Measurements from ENCODE around the gene LGALS3BP. TPM values are rescaled to one million over a fixed set of nuclear protein-coding genes. Genes with fewer than 3 reads are reported as not detected.
"Not testable (repeated sequence)": the region's sequence is repeated elsewhere in the genome, so short reads cannot be mapped to it uniquely, and the experiment has no call there.

The LGALS3BP gene
- total and polyA plus RNA-seq, 5 experiments from 2014 or later, result 50.5 to 90.6 (median 54.4) TPM

DNA sequence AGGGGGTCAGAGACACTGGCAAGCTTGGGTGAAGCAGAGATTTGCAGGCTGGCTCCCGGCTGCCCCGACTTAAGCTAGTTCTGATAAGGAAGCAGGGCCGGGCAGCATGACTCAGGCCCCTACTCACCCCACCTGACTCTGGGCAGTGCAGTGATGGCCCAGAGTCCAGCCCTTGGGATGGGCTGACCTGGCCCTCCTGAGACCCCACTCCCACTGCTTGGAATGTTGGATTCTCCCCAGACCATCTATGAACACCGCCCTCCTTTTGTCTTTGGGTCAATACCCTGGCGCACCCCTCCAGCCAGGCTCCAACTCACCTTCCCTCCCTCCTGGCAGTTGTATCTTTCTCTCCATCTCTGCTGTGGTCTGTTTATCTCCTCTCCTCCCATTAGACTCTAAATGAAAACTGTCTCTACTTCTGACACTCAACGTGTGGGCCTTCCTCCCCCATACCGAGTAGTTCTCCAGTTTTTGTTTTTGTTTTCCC lies 21.0 kb downstream of the LGALS3BP start:
- Mint-ChIP-seq H3K4me1 (no peaks in the 10 kb centered on the region), H3K27me3 (peaks cover 0 to 3% (median 0%) of the 10 kb centered on the region in 5 donors), H3K27ac (no peak overlapping the region), H3K36me3 (no peaks in the 10 kb centered on the region), H3K4me3 (no peak overlapping the region), H3K9me3 (no peaks in the 10 kb centered on the region)
- ATAC-seq, result no peak
- POLR2A ChIA-PET, result no interaction called here
- no peak for DNase-seq

DNA sequence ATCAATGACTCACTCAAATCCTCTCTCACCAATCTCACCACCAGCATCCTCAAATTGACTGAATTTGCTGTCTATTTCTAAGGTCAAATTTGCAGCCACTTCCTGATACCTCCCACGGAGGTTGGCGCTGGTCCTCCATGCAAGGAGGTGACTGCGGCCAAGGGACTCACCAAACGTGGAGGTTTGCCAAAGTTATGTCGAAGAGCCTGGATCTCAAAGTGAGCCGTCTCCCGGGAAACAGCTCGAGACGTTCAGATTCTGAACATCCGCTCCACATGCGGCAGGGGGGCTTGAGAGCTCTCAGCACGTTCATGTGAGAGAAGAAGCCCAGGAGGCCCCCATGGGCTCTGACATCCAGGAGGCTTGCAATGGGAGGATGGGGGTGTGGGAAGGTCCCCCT lies 22.6 kb downstream of the LGALS3BP start:
- Mint-ChIP-seq H3K4me3 (no peak overlapping the region), H3K9me3 (peaks cover 0 to 1% (median 0%) of the 10 kb centered on the region in 9 donors), H3K4me1 (no peaks in the 10 kb centered on the region), H3K36me3 (no peaks in the 10 kb centered on the region), H3K27ac (no peak overlapping the region), H3K27me3 (peaks cover 0 to 3% (median 0%) of the 10 kb centered on the region in 5 donors)
- DNase-seq (no peak), ATAC-seq (no peak)
- POLR2A ChIA-PET, result no interaction called here

DNA sequence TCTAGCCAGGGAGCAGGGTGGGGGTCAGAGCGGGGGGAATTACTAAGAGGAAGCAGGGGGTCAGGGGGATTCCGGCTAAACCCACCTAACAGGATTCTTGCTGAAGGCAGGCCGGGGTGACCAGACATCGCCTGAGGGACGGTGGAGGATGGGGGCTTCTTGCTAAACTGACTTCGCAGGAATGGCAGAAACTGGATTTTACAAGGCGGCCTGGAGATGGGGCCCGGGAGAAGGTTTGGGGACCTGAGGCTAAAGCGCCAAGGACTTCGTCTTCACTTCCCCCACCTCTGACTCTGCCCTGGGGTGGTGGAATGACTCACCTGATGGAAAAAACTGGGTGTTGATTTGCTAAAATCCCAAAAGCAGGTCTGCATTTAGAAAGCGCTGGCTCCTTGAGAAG lies 23.5 kb downstream of the LGALS3BP start:
- Mint-ChIP-seq H3K36me3 (peaks cover 0 to 2% (median 2%) of the 10 kb centered on the region in 3 donors), H3K4me1 (no peaks in the 10 kb centered on the region), H3K27me3 (peaks cover 0 to 3% (median 0%) of the 10 kb centered on the region in 5 donors), H3K4me3 (no peak overlapping the region), H3K9me3 (peaks cover 0 to 4% (median under 1%) of the 10 kb centered on the region in 9 donors), H3K27ac (peak overlapping the region in 2 of 10 donors; percentile 53 to 84)
- DNase-seq, result no peak
- POLR2A ChIA-PET, result no interaction called here
- ATAC-seq, result no peak

DNA sequence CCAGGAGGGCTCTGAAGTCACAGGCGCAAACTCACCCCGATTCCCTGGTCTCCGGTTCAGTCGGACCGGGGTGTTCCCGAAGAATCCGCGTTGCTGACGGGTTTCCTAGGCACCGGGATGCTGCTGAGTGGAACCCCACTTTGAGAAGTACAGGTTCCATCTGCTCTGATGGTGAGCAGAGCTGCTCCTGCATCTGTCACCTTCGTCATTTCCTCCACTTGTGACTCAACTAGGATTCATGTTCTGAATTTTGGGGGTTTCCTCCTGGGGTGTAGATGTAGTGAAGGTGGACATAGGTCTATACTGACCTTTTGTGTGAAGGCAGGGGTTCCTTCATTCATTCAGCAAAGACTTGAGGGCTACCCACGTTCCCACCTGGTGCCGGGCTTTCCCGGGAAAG lies 25.0 kb downstream of the LGALS3BP start:
- Mint-ChIP-seq H3K9me3 (peaks cover 0 to 19% (median 11%) of the 10 kb centered on the region in 9 donors), H3K4me1 (no peaks in the 10 kb centered on the region), H3K36me3 (peaks cover 0 to 17% (median 13%) of the 10 kb centered on the region in 3 donors), H3K27me3 (peaks cover 0 to 3% (median 0%) of the 10 kb centered on the region in 5 donors), H3K27ac (no peak overlapping the region), H3K4me3 (no peak overlapping the region)
- DNase-seq (no peak), ATAC-seq (no peak)
- POLR2A ChIA-PET, result no interaction called here

DNA sequence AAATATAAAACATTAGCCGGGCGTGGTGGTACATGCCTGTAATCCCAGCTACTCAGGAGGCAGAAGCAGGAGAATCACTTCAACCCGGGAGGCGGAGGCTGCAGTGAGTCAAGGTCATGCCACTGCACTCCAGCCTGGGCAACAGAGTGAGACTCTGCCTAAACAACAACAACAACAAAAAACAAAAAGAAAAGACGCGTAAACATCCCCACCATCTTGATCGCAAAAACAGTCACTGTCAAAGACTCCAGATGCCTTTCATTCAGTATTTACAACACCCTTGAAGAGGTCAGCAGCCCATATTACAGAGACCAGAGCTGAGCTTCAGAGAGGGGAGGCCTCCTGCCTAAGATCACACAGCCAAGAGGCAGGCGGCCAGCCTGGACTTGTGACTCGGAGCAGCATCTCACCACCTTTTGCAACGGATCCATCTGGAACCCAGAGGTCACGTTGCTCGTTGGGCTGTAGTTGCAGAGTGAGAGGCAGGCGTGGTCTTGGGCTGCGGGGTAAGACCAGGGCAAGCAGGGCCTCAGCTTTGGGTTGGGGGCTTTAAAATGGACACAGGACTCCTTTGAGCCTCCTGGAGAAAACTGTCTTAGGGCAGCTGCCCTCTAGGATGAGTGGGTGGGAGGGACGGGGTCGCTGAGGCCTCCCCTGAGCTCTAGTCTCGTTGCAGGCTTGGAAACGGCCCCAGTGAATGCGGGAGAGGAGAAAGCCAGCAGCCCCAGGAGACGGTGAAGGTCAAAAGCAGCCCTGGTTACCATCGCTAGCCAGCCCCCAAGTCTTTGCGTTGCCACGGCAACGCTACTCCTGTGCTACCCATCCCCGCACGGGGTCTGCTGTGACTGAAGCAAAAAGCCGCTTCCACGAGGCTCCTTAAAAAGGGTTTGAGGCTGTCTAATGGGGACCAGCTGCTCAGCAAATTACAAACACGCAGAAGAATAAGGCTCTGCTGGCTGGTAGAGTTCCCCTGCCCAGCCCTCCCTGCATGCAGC lies 26.1 kb downstream of the LGALS3BP start:
- H3K4me3 Mint-ChIP-seq, result no peak overlapping the region
- no peaks in the 10 kb centered on the region for H3K27me3 Mint-ChIP-seq
- POLR2A ChIA-PET, result no interaction called here
- DNase-seq (no peak), ATAC-seq (no peak)
- no peaks in the 10 kb centered on the region for H3K4me1 Mint-ChIP-seq
- H3K9me3 Mint-ChIP-seq, result peaks cover 0 to 23% (median 12%) of the 10 kb centered on the region in 9 donors
- no peak overlapping the region for H3K27ac Mint-ChIP-seq
- H3K36me3 Mint-ChIP-seq, result peaks cover 0 to 17% (median 13%) of the 10 kb centered on the region in 3 donors

DNA sequence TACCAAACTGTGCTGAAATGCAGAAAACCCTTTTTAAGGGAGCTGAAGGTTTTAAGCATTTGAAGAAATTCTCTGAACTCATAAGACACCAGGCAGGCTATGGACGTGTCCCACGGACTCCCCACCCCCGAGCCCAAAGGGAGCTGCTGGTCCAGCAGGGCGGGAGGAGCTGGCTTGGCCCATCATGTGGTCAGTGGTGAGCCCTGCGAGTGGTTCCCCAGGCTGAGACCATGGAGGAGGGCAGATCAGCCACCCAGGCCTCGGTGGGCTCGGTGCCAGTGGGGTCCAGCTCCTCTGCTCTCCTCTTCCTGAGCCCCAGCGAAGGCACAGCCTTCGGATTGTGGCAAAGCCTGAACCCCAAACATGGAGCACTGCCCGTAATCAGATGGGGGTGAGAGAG lies 27.0 kb downstream of the LGALS3BP start:
- no peak for ATAC-seq
- Mint-ChIP-seq H3K4me1 (no peaks in the 10 kb centered on the region), H3K36me3 (peaks cover 0 to 17% (median 13%) of the 10 kb centered on the region in 3 donors), H3K27ac (no peak overlapping the region), H3K27me3 (no peaks in the 10 kb centered on the region), H3K9me3 (peaks cover 0 to 23% (median 12%) of the 10 kb centered on the region in 9 donors), H3K4me3 (no peak overlapping the region)
- no peak for DNase-seq
- POLR2A ChIA-PET, result no interaction called here

DNA sequence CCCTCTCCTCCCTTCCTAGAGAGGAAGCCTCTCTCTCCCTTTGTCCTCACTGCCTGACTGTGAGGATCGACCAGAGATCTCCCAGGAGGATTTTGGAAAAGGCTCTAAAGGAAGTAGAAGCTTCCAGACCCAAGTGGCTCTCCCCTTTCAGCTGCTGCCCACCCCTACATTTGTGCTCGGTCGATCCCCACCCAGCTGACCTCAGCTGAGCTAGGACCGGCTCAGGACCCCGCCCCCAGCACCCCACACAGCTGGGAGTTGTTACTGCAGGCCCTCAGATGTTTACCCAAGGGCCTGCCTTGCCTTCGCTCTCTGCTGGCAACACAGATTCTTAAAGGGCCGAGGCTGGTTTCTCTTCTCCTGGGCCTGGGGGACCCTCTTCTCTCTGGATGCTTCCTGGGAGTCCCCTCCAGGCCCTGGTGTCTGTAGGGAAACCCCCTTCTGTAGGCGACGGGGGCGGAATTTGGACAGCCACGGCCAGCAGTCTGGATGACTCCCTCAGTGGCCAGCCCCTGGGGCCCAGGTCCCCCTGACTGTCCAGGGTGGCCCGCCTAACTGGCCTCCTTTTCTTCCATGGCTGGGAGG lies 27.7 kb downstream of the LGALS3BP start:
- POLR2A ChIA-PET, result interaction anchor here (0.5 kb wide), 1 partner anchor 16 kb away, joined by 3 read pairs; no protein-coding TSS in a partner anchor
- H3K4me3 Mint-ChIP-seq, result no peak overlapping the region
- H3K9me3 Mint-ChIP-seq, result peaks cover 0 to 23% (median 12%) of the 10 kb centered on the region in 9 donors
- H3K27me3 Mint-ChIP-seq, result no peaks in the 10 kb centered on the region
- H3K4me1 Mint-ChIP-seq, result no peaks in the 10 kb centered on the region
- ATAC-seq, result no peak
- DNase-seq, result no peak
- H3K36me3 Mint-ChIP-seq, result peaks cover 0 to 17% (median 13%) of the 10 kb centered on the region in 3 donors
- no peak overlapping the region for H3K27ac Mint-ChIP-seq

DNA sequence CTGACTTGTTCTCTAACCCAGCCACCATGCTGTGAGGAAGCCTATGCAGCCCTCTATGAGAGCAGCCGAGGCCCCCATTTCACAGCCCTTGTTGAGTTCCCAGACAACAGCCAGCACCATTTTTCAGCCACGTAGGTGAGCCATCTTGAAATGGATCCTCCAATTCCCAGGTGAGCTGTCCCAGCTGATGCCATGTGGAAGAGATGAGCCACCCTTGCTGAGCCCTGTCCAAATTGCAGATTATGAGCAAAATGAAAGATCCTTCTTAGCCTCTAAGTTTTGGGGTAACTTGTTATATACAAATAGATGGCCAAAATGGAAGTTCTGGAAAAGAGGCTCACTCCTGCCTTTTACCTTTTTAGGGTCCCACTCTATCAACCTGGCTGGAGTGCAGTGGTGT lies 28.9 kb downstream of the LGALS3BP start:
- Mint-ChIP-seq H3K36me3 (peaks cover 0 to 17% (median 13%) of the 10 kb centered on the region in 3 donors), H3K4me3 (no peak overlapping the region), H3K27me3 (peaks cover 0 to 3% (median 0%) of the 10 kb centered on the region in 5 donors), H3K4me1 (peaks cover 0 to 3% (median 0%) of the 10 kb centered on the region in 4 donors), H3K9me3 (peaks cover 0 to 23% (median 12%) of the 10 kb centered on the region in 9 donors), H3K27ac (no peak overlapping the region)
- POLR2A ChIA-PET, result interaction anchor here (1.1 kb wide), 1 partner anchor 29 kb away, joined by 3 read pairs; the partner anchor contains the start of gene LGALS3BP
- DNase-seq (no peak), ATAC-seq (no peak)

DNA sequence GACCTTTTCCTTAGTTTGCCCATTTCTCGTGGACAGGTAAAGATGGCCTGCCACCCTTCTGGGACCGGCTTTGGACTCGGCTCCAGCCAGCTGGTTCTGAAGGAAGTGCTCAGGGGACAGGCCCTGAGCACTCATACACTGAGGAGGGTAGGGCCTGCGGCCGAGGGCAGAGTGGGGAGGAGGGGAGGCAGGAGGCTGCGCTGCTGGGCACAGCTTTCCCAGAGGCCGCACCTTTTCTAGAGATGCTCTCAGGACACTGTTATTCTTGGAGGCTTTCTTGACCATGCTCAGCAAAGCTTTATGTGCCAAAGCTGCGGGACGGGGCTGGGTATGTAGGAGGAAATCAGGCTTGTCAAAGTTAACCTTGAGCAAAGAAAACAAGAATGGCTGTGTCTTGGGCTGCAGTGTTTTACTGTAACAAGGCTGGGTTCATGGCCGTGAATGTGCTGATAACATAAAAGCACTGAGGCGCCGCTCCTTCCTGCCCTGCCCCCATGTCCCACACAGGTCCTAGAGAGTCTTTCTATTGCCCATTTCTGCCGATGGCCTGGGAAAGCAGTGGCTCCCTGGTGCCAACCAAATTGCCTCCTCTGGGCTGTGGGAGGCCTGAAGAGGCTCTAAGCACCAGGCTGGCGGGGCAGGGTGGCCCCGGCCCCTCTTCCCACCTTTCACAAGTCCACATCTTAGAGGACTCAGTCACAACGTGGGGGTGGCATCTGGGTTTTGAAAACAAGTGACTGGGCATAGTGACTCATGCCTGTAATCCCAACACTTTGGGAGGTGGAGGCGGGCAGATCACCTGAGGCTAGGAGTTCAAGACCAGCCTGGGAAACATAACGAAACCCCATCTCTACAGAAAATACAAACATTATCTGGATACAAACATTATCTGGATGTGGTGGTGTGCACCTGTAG lies 32.2 kb downstream of the LGALS3BP start:
- H3K27ac Mint-ChIP-seq, result peak overlapping the region in 2 of 10 donors; percentile 13 to 33
- peaks cover 0 to 4% (median 2%) of the 10 kb centered on the region in 5 donors for H3K27me3 Mint-ChIP-seq
- DNase-seq, result no peak
- POLR2A ChIA-PET, result no interaction called here
- no peak overlapping the region for H3K4me3 Mint-ChIP-seq
- peaks cover 0 to 17% (median 13%) of the 10 kb centered on the region in 3 donors for H3K36me3 Mint-ChIP-seq
- H3K9me3 Mint-ChIP-seq, result peaks cover 0 to 23% (median 12%) of the 10 kb centered on the region in 9 donors
- H3K4me1 Mint-ChIP-seq, result peaks cover 0 to 3% (median 0%) of the 10 kb centered on the region in 4 donors
- ATAC-seq, result no peak

DNA sequence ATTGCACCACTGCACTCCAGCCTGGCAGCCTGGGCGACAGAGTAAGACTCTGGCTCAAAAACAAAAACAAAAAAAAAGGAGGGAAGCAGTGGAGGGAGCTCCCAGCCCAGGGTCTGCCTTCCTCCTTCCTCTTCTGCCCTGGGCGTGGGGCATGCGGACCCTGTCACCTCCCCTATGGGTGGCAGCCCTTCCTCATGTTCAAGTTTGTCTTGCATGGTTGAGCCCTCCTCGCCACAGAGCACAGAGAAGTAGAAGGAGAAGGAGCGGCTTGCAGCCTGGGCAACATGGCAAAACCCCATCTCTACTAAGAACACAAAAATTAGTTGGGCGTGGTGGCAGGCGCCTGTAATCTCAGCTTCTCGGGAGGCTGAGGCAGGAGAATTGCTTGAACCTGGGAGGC lies 33.1 kb downstream of the LGALS3BP start:
- POLR2A ChIA-PET, result no interaction called here
- H3K27ac Mint-ChIP-seq, result no peak overlapping the region
- H3K27me3 Mint-ChIP-seq, result peaks cover 0 to 4% (median 2%) of the 10 kb centered on the region in 5 donors
- no peak overlapping the region for H3K4me3 Mint-ChIP-seq
- ATAC-seq, result no peak
- peaks cover 0 to 22% (median 12%) of the 10 kb centered on the region in 9 donors for H3K9me3 Mint-ChIP-seq
- no peak for DNase-seq
- H3K36me3 Mint-ChIP-seq, result peaks cover 0 to 17% (median 13%) of the 10 kb centered on the region in 3 donors
- peaks cover 0 to 3% (median 0%) of the 10 kb centered on the region in 4 donors for H3K4me1 Mint-ChIP-seq

DNA sequence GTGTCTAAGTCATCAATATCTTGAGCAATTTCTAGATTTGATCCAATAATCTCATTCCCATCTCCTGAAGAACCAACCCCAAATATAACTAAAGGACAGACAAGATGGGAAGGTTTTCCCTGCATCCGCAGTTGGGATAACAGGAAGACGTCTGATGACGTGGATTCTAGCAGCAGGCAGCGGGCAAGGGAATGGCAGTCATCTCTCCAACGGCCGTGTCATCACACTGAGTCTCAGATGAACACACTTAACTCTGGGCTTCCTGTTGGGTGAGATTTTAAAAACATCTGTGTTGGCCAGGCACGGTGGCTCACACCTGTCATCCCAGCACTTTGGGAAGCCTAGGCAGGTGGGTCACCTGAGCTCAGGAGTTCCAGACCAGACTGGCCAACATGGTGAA lies 33.6 kb downstream of the LGALS3BP start:
- H3K27me3 Mint-ChIP-seq, result peaks cover 0 to 4% (median 2%) of the 10 kb centered on the region in 5 donors
- H3K4me1 Mint-ChIP-seq, result peaks cover 0 to 3% (median 0%) of the 10 kb centered on the region in 4 donors
- no peak overlapping the region for H3K4me3 Mint-ChIP-seq

DNA sequence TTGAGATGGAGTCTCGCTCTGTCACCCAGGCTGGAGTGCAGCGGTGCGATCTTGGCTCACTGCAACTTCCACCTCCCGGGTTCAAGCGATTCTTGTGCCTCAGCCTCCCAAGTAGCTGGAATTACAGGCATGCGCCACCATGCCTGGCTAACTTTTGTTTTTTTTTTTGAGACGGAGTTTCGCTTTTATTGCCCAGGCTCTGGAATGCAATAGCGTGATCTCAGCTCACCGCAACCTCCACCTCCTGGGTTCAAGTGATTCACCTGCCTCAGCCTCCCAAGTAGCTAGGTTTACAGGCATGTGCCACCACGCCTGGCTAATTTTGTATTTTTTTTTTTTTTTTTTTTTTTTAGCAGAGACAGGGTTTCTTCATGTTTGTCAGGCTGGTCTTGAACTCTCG lies 34.3 kb downstream of the LGALS3BP start:
- POLR2A ChIA-PET, H3K36me3 Mint-ChIP-seq, H3K4me1 Mint-ChIP-seq, H3K27me3 Mint-ChIP-seq, DNase-seq, H3K4me3 Mint-ChIP-seq, H3K27ac Mint-ChIP-seq, ATAC-seq: not testable (repeated sequence)
- peaks cover 0 to 12% (median 4%) of the 10 kb centered on the region in 9 donors for H3K9me3 Mint-ChIP-seq

More for the DNA sequence above, 33.6 kb downstream of the LGALS3BP start:
- Mint-ChIP-seq H3K9me3 (peaks cover 0 to 19% (median 10%) of the 10 kb centered on the region in 9 donors), H3K27ac (no peak overlapping the region), H3K36me3 (peaks cover 0 to 14% (median 10%) of the 10 kb centered on the region in 3 donors)
- ATAC-seq, result no peak
- POLR2A ChIA-PET, result no interaction called here
- DNase-seq, result no peak
